BE2C (cell line): ENCODE measurements around the gene KCNJ10.
A peak's percentile ranks its signal among the peaks of the same experiment; 100 is the strongest.

Source experiments
- DNase-seq: peaks from one replicate; pipeline ENCODE4 v3.0.0-alpha.2; 2020
- H3K27me3 ChIP-seq: fragments of 250-450 bp; sonication (Bioruptor Pico); 2 replicates; pipeline ENCODE4 v1.5.1; 2020; ENCODE audit warnings: mild to moderate bottlenecking
- H3K36me3 ChIP-seq: fragments of 250-450 bp; sonication (Bioruptor Pico); 2 replicates; pipeline ENCODE4 v1.5.1; 2020; ENCODE audit warnings: mild to moderate bottlenecking
- H3K4me1 ChIP-seq: fragments of 250-450 bp; sonication (Bioruptor Pico); 2 replicates; pipeline ENCODE4 v1.5.1; 2020
- H3K4me3 ChIP-seq: 2 replicates; pipeline ENCODE4 v1.5.1; 2011; ENCODE audit warnings: low read depth, low read length
- H3K9me3 ChIP-seq: fragments of 250-450 bp; sonication (Bioruptor Pico); 2 replicates; pipeline ENCODE4 v1.5.1; 2020
- CTCF ChIP-seq: IDR thresholded peaks from 2 replicates; pipeline ENCODE4 v1.5.1; 2012; ENCODE audit warnings: mild to moderate bottlenecking, low read depth, low read length

KCNJ10 gene

DNA sequence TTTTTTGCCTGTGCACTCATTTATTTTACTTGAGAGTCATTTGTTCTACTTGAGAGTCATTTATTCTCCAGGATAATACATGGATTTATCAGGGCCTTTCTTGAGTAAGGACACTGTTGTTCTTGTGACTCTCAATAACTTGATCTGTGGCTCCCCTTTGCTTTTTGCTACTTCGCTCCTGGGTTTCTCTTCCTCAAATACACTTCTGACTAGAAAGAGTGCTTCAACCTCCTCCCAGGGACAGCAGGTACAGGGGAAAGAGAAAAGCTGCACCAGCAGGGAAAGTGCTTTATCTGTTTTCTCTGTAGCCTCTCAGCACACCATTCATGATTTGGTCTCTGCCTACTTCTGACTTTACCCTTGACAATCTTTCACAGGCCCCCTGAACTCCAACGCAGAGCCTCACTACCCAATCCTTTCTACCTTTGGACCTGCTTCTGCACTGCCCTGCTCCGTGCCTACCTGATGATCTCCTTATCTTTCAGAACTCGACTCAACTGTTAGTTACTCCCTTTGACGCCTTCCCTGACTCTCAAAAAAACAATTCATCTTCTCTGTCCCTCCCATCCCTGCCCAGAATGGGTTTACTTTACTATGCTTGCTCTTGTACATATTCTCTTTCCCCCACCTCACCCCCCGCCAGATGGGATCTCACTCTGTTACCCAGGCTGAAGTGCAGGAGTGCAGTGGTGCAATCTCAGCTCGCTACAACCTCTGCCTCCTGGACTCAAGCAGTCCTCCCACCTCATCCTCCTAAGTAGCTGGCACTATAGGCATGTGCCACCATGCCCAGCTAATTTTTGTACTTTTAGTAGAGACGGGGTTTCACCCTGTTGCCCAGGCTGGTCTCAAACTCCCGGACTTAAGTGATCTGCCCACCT is 22.6 kb downstream of the KCNJ10 start:
- Histone ChIP-seq H3K27me3 (peaks cover 23% of the 10 kb centered on the region), H3K36me3 (no peaks in the 10 kb centered on the region), H3K4me1 (peaks cover 5% of the 10 kb centered on the region; the same call in 1 of the 2 replicates), H3K9me3 (no peaks in the 10 kb centered on the region), H3K4me3 (no peak overlapping the region)
- DNase-seq, result no peak
- TF ChIP-seq CTCF, result no peak

DNA sequence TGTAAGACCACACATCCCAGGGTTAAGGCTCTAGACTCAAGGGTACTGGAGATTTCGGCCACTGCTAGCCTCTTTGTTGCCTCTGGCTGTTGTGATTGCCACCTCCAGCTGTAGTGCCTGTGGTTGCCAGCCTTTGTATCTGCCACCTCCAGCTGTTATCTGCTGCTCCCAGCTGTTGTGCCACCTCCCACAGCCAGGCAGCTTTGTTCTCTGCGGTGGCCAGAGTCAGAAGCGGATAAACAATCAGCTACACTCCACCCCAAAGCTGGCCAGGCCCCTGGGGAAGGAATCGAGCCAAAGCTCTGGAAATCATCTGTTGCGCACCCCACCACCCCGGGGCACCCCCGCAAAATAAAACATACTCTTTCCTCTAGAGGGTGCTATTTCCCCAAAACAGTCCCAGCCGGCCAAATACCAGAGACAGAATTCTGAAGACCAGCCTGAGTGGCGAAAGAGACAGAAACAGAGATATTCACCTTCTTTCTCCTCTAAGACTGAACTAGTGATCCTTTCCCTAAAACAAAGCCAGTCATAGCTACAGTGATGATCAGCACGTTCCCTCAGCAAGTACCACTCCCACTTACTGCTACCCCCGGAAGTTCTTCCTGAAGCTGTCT is 23.4 kb downstream of the KCNJ10 start:
- peaks cover 20% of the 10 kb centered on the region for H3K27me3 ChIP-seq
- TF ChIP-seq CTCF, result peak; percentile 63
- H3K9me3 ChIP-seq, result no peaks in the 10 kb centered on the region
- H3K4me3 ChIP-seq, result no peak overlapping the region
- H3K4me1 ChIP-seq, result peaks cover 5% of the 10 kb centered on the region; the same call in 1 of the 2 replicates
- DNase-seq, result peak; percentile 52
- no peaks in the 10 kb centered on the region for H3K36me3 ChIP-seq

GRCh38 chr1:160045653-160046052 is 24.3 kb downstream of the KCNJ10 start:
- Histone ChIP-seq H3K4me1 (peaks cover 5% of the 10 kb centered on the region; the same call in 1 of the 2 replicates), H3K4me3 (no peak overlapping the region), H3K27me3 (peaks cover 20% of the 10 kb centered on the region), H3K36me3 (no peaks in the 10 kb centered on the region), H3K9me3 (no peaks in the 10 kb centered on the region)
- DNase-seq, result no peak
- TF ChIP-seq CTCF, result no peak

- Histone ChIP-seq H3K4me1 (peaks cover 5% of the 10 kb centered on the region; the same call in 1 of the 2 replicates), H3K36me3 (no peaks in the 10 kb centered on the region), H3K9me3 (no peaks in the 10 kb centered on the region), H3K27me3 (peaks cover 17% of the 10 kb centered on the region), H3K4me3 (no peak overlapping the region)
- TF ChIP-seq CTCF, result no peak
- DNase-seq, result no peak
Measured at GRCh38 chr1:160043543-160043942, 26.4 kb downstream of the KCNJ10 start.

GRCh38 chr1:160040476-160040875 is 29.5 kb downstream of the KCNJ10 start:
- peaks cover 29% of the 10 kb centered on the region for H3K27me3 ChIP-seq
- no peak overlapping the region for H3K4me3 ChIP-seq
- H3K9me3 ChIP-seq, result no peaks in the 10 kb centered on the region
- no peaks in the 10 kb centered on the region for H3K36me3 ChIP-seq
- no peak for TF ChIP-seq CTCF
- no peaks in the 10 kb centered on the region for H3K4me1 ChIP-seq
- DNase-seq, result no peak
